GM10266 (cell line): ENCODE data around the gene UNC5A.

Experiments
- DNase-seq: peaks from one replicate; pipeline ENCODE4 v3.0.0; 2012; ENCODE audit errors: extremely low spot score
- TF ChIP-seq, protein P1 (sequence below): IDR thresholded peaks from 2 replicates; pipeline ENCODE4 v1.5.1; 2012; ENCODE audit warnings: mild to moderate bottlenecking, low read depth; ENCODE audit not compliant: control insufficient read depth, insufficient read depth; ENCODE audit errors: missing control alignments

Gene UNC5A

DNA sequence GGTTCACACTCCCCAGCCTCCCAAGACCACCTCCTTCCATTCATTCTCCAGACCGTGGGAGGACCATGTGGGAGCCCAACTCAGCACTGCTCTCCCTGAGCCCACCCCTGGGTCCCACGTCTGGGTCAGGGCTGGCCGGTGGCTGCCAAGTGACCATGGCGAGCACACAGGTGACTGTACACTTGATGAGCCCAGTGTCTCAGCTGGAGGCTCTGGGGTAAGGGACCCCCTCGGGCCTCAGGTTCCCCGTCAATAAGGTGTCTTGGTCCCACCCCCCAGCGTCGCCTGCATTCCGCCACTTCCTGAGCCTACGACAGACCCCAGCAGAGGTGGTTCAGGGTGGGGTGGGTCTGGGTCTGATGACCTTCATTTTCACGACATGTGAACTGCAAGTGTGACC is 50.0 kb downstream of the UNC5A start:
- no peak for DNase-seq
- TF ChIP-seq, protein P1, sequence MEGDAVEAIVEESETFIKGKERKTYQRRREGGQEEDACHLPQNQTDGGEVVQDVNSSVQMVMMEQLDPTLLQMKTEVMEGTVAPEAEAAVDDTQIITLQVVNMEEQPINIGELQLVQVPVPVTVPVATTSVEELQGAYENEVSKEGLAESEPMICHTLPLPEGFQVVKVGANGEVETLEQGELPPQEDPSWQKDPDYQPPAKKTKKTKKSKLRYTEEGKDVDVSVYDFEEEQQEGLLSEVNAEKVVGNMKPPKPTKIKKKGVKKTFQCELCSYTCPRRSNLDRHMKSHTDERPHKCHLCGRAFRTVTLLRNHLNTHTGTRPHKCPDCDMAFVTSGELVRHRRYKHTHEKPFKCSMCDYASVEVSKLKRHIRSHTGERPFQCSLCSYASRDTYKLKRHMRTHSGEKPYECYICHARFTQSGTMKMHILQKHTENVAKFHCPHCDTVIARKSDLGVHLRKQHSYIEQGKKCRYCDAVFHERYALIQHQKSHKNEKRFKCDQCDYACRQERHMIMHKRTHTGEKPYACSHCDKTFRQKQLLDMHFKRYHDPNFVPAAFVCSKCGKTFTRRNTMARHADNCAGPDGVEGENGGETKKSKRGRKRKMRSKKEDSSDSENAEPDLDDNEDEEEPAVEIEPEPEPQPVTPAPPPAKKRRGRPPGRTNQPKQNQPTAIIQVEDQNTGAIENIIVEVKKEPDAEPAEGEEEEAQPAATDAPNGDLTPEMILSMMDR, result no peak

DNA sequence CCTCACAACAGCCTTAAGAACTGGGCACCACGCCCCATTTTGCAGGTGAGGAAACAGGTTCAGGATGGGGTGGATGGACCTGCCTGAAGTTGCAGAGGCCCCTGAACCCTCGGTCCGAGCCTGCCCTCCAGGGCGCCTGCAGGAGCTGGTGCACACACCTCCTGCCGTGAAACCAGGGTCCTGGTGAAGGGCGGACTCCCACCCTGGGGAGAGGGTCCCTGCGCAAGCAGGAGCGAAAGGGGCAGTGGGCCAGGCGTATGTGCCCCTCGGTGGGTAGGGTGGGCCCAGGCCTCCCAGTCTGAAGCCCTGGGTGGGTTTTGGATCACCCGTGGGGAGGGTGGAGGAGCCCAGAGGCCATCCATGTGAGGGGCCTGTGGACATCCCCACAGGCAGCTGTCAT is 50.9 kb downstream of the UNC5A start:
- no peak for DNase-seq
- TF ChIP-seq, protein P1, result no peak

- DNase-seq, result no peak
These were observed 52.1 kb downstream of the UNC5A start for GRCh38 chr5:176862330-176862995.

GRCh38 chr5:176863041-176863764 is 52.8 kb downstream of the UNC5A start:
- TF ChIP-seq, protein P1, result no peak
- no peak for DNase-seq

More at GRCh38 chr5:176862330-176862995, 52.1 kb downstream of the UNC5A start:
- TF ChIP-seq, protein P1, result no peak

- TF ChIP-seq, protein P1, result no peak
- DNase-seq, result no peak
These were observed 53.4 kb downstream of the UNC5A start for GRCh38 chr5:176863765-176864098.

GRCh38 chr5:176864755-176865154 is 54.4 kb downstream of the UNC5A start:
- TF ChIP-seq, protein P1, result no peak
- no peak for DNase-seq

- TF ChIP-seq, protein P1, result no peak
- DNase-seq, result no peak
These were observed 55.6 kb downstream of the UNC5A start for GRCh38 chr5:176865964-176866363.
